Globus pallidus (tissue), 1 donor: ENCODE measurements around the gene NDC80.
A peak's percentile ranks its signal among the peaks of the same experiment; 100 is the strongest.

Experiments used
- DNase-seq: peaks from one replicate; pipeline ENCODE4 v3.0.0-alpha.2; 2015; ENCODE audit warnings: low spot score

Gene NDC80

GRCh38 chr18:2557536-2557935 is 13.8 kb upstream of the NDC80 start:
- no peak for DNase-seq

GRCh38 chr18:2559249-2559648 is 12.1 kb upstream of the NDC80 start:
- no peak for DNase-seq

DNA sequence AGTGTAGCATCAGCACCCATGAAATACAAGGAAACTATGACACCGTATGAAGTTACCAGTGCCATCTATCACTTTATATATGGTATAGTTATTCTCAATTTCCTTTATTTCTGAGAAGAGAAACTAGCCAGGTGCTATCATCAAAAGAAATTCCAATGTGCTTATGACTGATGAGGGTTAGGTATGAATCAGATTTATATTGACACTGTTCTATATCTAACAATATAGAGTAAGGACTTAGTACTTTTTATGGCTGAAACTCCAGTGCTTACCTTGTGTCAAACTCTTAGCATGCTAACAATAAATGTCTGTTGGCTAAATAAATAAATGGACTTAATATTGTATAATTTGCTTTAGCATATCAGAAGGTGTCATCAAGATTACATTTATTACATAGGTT is 7.0 kb upstream of the NDC80 start:
- DNase-seq = no peak

GRCh38 chr18:2568129-2568528 is 3.2 kb upstream of the NDC80 start:
- no peak for DNase-seq

- DNase-seq = no peak
These were observed 2.8 kb upstream of the NDC80 start for GRCh38 chr18:2568605-2569004.

- no peak for DNase-seq
These were observed 1.8 kb upstream of the NDC80 start for GRCh38 chr18:2569338-2570207.

DNA sequence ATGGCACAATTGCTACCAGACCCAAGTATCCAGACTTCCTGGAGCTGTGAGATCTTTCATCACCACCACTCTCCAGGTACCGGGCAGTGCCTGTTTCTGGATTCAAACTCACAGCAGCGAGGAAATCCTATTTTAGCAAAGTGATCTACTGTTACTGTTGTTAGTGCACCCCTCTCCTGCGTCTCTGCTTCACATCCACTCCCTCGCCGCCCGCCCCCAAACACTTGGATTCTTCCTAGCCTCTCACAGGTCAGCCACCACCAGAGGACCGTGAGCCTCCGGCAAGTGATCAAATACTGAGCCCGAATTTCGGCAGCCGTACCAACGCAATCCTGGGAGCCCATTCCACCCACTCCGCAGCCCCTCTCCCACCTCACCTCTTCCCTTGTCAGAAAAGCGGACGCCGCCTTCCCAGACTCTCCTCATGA is 571 bp upstream of the NDC80 start:
- DNase-seq = peak; percentile 62

GRCh38 chr18:2572171-2572569 is 813 bp downstream of the NDC80 start:
- DNase-seq = no peak

- no peak for DNase-seq
These were observed 1.5 kb downstream of the NDC80 start for GRCh38 chr18:2572892-2573291.

DNA sequence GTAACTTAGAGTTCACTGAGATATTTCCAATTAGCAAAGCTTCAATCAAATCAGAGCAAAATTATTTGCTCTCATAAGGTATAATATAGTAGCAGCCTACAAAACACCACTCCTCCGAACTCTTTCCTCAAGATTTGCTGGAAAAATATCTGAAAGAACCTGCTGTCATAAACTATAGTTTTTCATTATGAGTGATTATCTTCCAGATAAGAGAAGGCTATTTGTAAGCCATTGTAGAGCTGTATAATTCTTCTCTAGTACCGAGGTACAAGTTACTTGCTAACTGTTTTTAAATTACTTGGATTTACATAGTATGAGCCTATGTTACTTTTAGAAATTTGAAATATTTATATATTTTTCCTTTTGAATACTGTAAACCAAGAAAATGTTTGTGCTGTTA is 2.1 kb downstream of the NDC80 start:
- no peak for DNase-seq

DNA sequence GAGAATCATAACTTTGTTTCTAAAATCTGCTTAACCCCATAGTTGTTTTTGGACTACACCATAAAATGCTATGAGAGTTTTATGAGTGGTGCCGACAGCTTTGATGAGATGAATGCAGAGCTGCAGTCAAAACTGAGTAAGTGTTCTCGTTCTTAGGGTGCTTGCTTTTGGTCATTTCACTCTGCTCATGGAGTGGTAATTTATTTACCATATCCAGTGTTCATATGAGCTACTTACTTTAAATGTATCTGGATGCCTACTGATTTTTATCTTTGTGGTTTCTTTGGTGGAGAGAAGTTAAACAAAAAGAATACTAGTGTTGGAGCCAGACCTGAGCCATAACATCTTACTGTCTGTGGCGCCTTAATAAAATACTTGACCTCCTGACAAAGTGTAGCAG is 16.4 kb downstream of the NDC80 start:
- no peak for DNase-seq

- no peak for DNase-seq
These were observed 17.4 kb downstream of the NDC80 start for GRCh38 chr18:2588666-2589344.

GRCh38 chr18:2589345-2590068 is 18.1 kb downstream of the NDC80 start:
- DNase-seq = no peak

DNA sequence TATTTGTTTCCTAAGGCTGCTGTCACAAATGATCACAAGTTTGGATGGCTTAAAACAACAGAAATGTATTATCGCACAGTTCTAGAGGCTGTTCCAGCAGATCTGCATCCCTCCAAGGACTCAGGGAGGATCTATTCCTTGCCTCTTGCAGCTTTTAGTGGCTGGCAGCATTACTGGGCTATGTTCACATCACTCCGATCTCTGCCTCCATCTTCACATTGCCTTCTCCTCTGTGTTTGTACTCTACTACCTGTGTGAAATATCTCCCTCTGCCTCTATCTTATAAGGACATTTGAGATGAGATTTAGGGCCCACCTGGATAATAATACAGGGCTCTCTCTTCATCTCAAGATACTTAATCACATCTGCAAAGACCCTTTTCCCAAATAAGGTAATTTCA is 18.9 kb downstream of the NDC80 start:
- DNase-seq = no peak

GRCh38 chr18:2597639-2598038 is 26.3 kb downstream of the NDC80 start:
- no peak for DNase-seq

GRCh38 chr18:2602844-2603243 is 31.5 kb downstream of the NDC80 start:
- DNase-seq = no peak

DNA sequence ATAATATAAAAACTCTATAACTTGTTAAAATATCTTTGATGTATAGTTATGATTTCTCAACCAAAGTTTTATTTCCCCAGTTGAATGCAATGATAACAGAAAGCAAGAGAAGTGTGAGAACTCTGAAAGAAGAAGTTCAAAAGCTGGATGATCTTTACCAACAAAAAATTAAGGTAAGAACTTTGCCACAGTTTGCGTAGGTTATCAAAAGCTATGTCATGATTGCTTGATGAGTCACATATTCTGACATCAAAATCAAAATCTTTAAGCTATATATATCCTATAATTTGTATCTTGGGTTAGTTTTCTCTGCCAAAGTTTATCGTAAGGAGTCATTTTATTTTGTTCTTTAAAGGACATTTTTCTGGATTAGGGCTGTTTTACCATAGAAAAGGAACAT is 35.0 kb downstream of the NDC80 start:
- no peak for DNase-seq

DNA sequence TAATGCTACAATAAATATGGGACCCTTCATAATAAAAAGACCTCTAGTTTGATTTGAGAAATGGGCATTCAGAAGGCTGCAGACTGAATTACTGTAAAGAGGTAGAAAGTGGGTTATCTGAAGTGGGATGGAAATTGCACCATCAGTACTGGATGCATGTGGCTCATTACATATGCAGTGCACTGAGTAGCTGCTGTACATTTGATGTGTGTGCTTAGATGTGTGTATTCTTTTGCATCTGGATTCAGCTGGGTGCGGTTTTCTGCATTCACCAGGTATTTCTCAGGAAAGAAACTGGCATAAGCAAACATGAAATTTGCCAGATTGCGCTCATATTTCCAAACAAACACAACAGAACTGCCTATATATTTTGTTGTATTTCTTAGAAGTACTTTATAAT is 38.2 kb downstream of the NDC80 start:
- DNase-seq = no peak

GRCh38 chr18:2610549-2610948 is 39.2 kb downstream of the NDC80 start:
- DNase-seq = no peak

- DNase-seq = no peak
These were observed 41.6 kb downstream of the NDC80 start for GRCh38 chr18:2612996-2613395.

GRCh38 chr18:2617401-2617998 is 46.1 kb downstream of the NDC80 start:
- DNase-seq = no peak

DNA sequence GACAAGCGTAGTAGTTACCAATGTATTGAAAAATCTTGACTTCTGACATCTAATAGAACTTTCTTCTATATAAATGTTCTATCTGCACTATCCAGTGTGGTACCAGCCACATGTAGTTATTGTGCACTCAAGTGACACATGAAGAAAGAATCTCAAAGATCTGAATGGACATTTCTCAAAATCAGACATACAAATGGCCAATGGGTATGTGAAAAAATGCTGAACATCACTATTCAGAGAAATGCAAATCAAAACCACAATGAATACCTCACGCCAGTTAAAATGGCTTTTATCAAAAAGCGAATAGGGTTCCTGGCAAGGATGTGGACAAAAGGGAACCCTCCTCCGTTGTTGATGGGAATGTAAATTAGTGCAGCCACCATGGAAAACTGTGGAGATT is 46.7 kb downstream of the NDC80 start:
- no peak for DNase-seq

DNA sequence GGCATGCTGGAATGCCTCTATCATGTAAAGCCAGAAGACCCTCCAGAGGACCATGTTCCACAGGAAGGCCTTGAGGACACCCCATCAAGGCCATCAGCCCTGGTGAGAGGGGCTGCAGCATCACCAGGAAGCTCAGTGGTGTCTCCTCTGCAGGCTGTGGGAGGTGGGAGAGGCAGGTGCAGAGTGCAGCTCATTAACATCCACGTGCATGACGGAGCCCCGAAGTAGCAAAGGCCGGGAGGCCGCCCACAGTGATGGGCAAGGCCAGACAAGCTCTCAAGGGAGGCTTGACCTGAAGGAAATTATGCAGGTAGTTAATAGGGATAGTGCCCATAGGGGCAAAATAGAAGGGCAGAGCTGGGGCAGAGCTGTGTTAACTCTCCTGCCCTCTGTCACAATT is 53.9 kb downstream of the NDC80 start:
- no peak for DNase-seq
